Measurements from ENCODE around the gene OSBPL8.

GRCh38 chr12:76310110-76310509 is 249.5 kb downstream of the OSBPL8 start:
- no peak for TF ChIP-seq CTCF (IDR thresholded peaks at IDR 0.05 in 4 of 5, conservative IDR thresholded peaks at IDR 0.05 in 1 of 5)
- no peak for TF ChIP-seq POLR2A (IDR thresholded peaks at IDR 0.05)
